AG09309 (cell line): ENCODE measurements around the gene GRIN2C.
"Not testable (repeated sequence)": the region's sequence is repeated elsewhere in the genome, so short reads cannot be mapped to it uniquely, and the experiment has no call there.

Source experiments
- DNase-seq: peaks from one replicate; pipeline ENCODE4 v3.0.0-alpha.2; 2010; ENCODE audit warnings: low read depth
- H3K4me3 ChIP-seq: 2 replicates; pipeline ENCODE4 v1.5.1; 2011; ENCODE audit warnings: mild to moderate bottlenecking, low read depth, low read length, moderate library complexity; ENCODE audit not compliant: control insufficient read depth
- TF ChIP-seq, protein P1 (sequence below): IDR thresholded peaks from 2 replicates; pipeline ENCODE4 v1.5.1; 2011; ENCODE audit warnings: mild to moderate bottlenecking, low read depth, low read length, inconsistent platforms; ENCODE audit not compliant: insufficient read depth, control insufficient read depth; ENCODE audit errors: missing control alignments

The GRIN2C gene

DNA sequence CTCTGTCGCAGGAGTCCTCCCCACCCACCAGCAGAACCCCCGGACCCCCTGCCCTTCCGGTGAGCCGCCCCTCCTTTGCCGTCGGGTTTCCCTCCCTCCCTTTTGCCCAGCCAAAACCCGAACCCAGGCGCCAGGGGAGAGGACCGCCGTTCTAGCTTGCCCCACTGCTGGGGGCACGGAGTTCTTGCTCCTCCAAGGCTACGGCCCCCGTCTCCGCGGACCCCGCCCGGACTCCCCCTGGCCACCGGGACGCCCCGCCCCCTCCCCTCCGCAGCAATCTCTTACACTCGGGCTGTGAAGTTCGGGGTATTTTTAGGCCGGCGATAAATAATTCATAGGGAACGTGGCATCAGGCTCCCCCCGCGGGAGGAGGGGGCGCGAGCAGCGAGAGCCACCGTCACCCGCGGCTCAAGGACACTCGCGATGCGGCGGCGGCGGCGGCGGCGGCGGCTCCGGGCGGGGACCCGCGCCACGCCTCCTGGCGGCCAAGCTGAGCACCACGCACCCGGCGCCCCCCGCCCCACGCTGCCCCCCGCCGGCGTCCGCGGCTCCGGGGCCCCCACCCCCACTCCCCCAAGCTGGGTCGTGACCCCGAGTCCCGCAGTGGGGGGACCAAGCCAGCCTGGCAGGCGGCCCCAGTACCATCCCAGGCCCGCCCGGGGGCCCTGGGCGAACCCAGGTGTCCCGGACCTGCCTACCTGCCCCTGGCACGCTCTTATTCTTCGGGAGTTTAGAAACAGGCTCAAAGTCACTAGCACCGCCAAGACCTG lies at the start of gene GRIN2C:
GRIN2C (minus strand) TSS at position 427 of the 770 bp plus-strand sequence. CDS start 4,793 bp downstream, outside the sequence.
- no peak for DNase-seq
- no peak within 1 kb of the TSS; the same call in 1 of the 2 replicates for H3K4me3 ChIP-seq
- TF ChIP-seq, protein P1, sequence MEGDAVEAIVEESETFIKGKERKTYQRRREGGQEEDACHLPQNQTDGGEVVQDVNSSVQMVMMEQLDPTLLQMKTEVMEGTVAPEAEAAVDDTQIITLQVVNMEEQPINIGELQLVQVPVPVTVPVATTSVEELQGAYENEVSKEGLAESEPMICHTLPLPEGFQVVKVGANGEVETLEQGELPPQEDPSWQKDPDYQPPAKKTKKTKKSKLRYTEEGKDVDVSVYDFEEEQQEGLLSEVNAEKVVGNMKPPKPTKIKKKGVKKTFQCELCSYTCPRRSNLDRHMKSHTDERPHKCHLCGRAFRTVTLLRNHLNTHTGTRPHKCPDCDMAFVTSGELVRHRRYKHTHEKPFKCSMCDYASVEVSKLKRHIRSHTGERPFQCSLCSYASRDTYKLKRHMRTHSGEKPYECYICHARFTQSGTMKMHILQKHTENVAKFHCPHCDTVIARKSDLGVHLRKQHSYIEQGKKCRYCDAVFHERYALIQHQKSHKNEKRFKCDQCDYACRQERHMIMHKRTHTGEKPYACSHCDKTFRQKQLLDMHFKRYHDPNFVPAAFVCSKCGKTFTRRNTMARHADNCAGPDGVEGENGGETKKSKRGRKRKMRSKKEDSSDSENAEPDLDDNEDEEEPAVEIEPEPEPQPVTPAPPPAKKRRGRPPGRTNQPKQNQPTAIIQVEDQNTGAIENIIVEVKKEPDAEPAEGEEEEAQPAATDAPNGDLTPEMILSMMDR, result no peak

DNA sequence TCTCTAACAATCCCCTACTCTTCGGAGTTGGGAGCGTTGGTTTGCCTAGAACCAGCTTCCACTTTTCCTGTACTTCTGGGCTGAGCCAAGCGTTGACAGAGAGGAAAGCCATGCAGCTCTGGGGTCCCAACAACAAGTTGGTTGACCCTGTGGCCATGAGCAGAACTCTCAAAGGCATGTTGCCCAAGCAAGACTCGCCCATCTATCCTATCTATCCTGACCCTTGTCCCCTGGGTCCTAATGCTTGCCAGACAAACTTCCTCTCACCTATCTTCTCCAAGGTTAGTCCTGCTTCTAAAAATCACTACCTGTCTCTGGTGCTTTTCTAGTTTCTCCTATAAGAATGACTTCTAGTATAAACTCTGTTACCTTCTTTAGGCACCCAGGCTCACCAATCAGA lies 49.4 kb upstream of the GRIN2C start:
- H3K4me3 ChIP-seq, DNase-seq: not testable (repeated sequence)

DNA sequence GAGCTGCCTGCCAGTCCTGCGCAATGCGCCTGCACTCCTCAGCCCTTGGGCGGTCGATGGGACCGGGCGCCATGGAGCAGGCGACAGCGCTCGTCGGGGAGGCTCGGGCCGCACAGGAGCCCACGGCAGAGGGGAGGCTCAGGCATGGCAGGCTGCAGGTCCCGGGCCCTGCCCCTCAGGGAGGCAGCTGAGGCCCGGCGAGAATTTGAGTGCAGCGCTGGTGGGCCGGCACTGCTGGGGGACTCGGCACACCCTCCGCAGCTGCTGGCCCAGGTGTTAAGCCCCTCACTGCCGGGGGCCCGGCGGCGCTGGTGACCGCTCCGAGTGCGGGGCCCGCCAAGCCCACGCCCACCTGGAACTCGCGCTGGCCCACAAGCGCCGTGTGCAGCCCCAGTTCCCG lies 47.3 kb upstream of the GRIN2C start:
- H3K4me3 ChIP-seq, result no peak overlapping the region
- TF ChIP-seq, protein P1, result no peak
- no peak for DNase-seq

DNA sequence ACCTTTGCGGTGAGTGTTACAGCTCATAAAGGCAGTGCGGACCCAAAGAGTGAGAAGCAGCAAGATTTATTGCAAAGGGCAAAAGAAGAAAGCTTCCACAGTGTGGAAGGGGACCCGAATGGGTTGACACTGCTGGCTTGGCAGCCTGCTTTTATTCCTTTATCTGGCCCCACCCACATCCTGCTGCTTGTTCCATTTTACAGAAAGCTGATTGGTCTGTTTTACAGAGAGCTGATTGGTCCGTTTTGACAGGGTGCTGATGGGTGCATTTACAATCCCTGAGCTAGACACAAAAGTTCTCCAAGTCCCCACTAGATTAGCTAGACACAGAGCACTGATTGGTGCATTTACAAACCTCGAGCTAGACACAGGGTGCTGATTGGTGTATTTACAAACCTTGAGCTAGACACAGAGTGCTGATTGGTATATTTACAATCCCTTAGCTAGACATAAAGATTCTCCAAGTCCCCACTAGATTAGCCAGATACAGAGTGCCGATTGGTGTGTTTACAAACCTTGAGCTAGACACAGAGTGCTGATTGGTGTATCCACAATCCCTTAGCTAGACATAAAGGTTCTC lies 46.6 kb upstream of the GRIN2C start:
- H3K4me3 ChIP-seq, DNase-seq: not testable (repeated sequence)

DNA sequence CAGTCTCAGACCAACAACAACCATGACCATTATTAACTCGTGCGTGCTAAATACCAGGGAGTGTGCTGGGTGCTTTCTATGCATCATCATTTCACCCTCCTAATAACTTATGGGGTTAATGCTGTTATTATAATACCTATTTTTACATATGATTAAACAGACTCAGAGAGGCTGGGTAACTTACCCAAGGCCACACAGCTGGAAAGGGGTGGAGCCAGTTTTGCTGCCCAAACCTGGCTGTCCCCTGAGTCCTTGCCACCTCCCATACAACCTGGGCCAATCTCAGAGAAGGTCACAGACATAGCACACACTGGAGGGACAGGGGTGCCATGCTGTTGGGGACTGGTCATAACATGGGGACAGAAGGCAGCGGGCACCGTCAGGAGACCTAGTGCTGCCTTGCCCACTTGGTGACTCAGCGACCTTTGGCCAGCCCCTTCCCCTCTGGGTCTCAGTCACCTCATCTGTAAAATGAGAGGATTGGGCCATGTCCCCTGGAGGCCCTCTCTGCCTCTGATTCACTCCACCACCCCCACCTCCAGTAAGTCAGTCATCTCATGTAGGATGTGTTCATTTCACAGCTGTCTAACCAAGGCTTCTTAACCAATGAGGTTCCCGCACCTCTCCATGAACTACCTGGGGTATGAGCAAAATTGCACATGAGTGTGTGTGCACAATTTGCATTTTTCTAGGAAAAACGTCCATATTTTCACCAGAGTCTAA lies 45.2 kb upstream of the GRIN2C start:
- no peak overlapping the region for H3K4me3 ChIP-seq
- TF ChIP-seq, protein P1, result no peak
- no peak for DNase-seq

DNA sequence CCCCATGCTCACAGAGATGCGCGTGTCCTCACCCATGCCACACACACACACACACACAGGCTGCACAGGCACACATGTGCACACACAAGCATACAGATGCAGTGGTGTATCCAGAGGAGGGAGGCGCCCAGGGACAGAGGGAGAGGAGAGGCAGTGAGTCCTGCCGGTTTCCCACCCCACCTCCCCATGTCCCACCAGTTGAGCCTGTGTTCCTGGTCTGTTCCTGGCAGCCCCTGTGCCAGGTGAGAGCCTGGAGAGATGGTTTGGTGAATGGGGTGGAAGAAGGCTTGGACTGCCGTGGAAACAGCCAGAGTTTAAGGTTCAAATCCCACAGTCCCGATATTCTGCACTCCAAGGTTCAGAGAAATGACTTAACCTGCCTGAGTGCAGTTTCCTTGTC lies 44.0 kb upstream of the GRIN2C start:
- H3K4me3 ChIP-seq, result no peak overlapping the region
- no peak for DNase-seq
- TF ChIP-seq, protein P1, result no peak

DNA sequence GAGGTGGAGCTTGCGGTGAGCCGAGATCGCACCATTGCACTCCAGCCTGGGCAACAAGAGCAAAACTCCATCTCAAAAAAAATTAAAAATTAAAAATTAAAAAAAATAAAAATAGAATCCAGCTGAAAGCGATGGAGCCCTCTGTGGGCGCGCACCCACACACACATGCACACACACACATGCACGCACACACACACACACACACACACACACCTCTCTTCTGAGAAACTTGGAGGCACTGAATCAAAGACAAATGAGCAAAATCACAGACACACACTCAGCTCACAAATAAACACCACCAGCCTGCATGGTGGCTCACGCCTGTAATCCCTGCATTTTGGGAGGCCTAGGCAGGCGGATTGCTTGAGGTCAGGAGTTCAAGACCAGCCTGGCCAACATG lies 43.3 kb upstream of the GRIN2C start:
- H3K4me3 ChIP-seq, result no peak overlapping the region
- TF ChIP-seq, protein P1, result no peak
- DNase-seq, result no peak
